22Rv1 (cell line): Measurements from ENCODE around the gene SELPLG.

ENCODE experiments used
- ZFX ChIP-seq: fragments of 450-650 bp; IDR thresholded peaks from 2 replicates; pipeline ENCODE4 v1.6.1; 2017; ENCODE audit warnings: antibody characterized with exemption, borderline replicate concordance
- TF ChIP-seq, protein P1 (sequence below): fragments of 450-650 bp; IDR thresholded peaks from 2 replicates; pipeline ENCODE4 v1.5.1; 2017; ENCODE audit warnings: mild to moderate bottlenecking

GRCh38 chr12:108650083-108650482, 16.4 kb upstream of the SELPLG start:
- TF ChIP-seq, protein P1, sequence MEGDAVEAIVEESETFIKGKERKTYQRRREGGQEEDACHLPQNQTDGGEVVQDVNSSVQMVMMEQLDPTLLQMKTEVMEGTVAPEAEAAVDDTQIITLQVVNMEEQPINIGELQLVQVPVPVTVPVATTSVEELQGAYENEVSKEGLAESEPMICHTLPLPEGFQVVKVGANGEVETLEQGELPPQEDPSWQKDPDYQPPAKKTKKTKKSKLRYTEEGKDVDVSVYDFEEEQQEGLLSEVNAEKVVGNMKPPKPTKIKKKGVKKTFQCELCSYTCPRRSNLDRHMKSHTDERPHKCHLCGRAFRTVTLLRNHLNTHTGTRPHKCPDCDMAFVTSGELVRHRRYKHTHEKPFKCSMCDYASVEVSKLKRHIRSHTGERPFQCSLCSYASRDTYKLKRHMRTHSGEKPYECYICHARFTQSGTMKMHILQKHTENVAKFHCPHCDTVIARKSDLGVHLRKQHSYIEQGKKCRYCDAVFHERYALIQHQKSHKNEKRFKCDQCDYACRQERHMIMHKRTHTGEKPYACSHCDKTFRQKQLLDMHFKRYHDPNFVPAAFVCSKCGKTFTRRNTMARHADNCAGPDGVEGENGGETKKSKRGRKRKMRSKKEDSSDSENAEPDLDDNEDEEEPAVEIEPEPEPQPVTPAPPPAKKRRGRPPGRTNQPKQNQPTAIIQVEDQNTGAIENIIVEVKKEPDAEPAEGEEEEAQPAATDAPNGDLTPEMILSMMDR: no peak
- TF ChIP-seq ZFX: no peak
